Lower leg skin (tissue), 4 donors: ENCODE data around the gene GNAL. TPM values are rescaled to one million over a fixed set of nuclear protein-coding genes. Genes with fewer than 3 reads are reported as not detected.

Experiments
- DNase-seq, 2 donors: peaks; one replicate each; pipeline ENCODE4 v3.0.0-alpha.2; 2019; ENCODE audit warnings: low spot score in 2 of 2
- H3K4me3 ChIP-seq: fragments of 200-600 bp; sonication (generic); 2 replicates; pipeline ENCODE4 v1.5.1; 2017; ENCODE audit warnings: mild to moderate bottlenecking, low read depth; ENCODE audit not compliant: poor library complexity, severe bottlenecking
- CTCF ChIP-seq, 3 donors: fragments of 450-650 bp; IDR thresholded peaks; one replicate each; pipeline ENCODE4 v1.5.1; 2016; ENCODE audit warnings: antibody characterized with exemption in 3 of 3, mild to moderate bottlenecking in 3 of 3, moderate library complexity in 2 of 3
- POLR2A ChIP-seq, 2 donors: fragments of 450-650 bp; IDR thresholded peaks; one replicate each; pipeline ENCODE4 v1.6.1; 2016 to 2017; ENCODE audit warnings: antibody characterized with exemption in 2 of 2, mild to moderate bottlenecking in 1 of 2, moderate library complexity in 1 of 2
- WGBS, 2 donors: methylation state at CpG; one replicate each; pipeline ENCODE4 v1.1.5; 2018; 5-methylcytosine and 5-hydroxymethylcytosine counted together
- intact Hi-C: fragments of 100-400 bp; cut with DNase I; formaldehyde crosslinking; loops from one replicate; pipeline ENCODE4 v1.15.0; 2023; ENCODE audit warnings: low total_unique reads
- total RNA-seq, 4 donors: library from RNA; depleted of rRNA; stranded (reverse); fragments of >200 nt; gene quantifications; one replicate each; pipeline ENCODE4 v1.1.0, GENCODE V29; 2016

Gene GNAL
- total RNA-seq, 4 donors from 2014 or later = 12.3 to 15.9 (median 14.5) TPM

GRCh38 chr18:11673560-11673959 is 15.5 kb upstream of the GNAL start:
- intact Hi-C loops = no loop called here
- no peak overlapping the region for H3K4me3 ChIP-seq
- DNase-seq = peak in 1 of 2 donors; percentile 40
- no peak for TF ChIP-seq POLR2A (IDR thresholded peaks at IDR 0.05)
- no peak for TF ChIP-seq CTCF (IDR thresholded peaks at IDR 0.05)
- 77 to 79% methylated on average over 9 of the region's 9 CpGs for WGBS, 2 donors

GRCh38 chr18:11674119-11674518 is 14.9 kb upstream of the GNAL start:
- WGBS, 2 donors = 54 to 64% methylated on average over 3 of the region's 3 CpGs
- no peak for DNase-seq
- H3K4me3 ChIP-seq = no peak overlapping the region
- TF ChIP-seq POLR2A (IDR thresholded peaks at IDR 0.05) (no peak), CTCF (IDR thresholded peaks at IDR 0.05) (no peak)
- intact Hi-C loops = no loop called here

- DNase-seq = peak in 1 of 2 donors; percentile 26
- no peak overlapping the region for H3K4me3 ChIP-seq
- TF ChIP-seq CTCF (IDR thresholded peaks at IDR 0.05) (no peak), POLR2A (IDR thresholded peaks at IDR 0.05) (no peak)
- 76 to 80% methylated on average over 10 of the region's 10 CpGs for WGBS, 2 donors
- intact Hi-C loops = no loop called here
These were observed 12.7 kb upstream of the GNAL start for GRCh38 chr18:11676386-11676785.

DNA sequence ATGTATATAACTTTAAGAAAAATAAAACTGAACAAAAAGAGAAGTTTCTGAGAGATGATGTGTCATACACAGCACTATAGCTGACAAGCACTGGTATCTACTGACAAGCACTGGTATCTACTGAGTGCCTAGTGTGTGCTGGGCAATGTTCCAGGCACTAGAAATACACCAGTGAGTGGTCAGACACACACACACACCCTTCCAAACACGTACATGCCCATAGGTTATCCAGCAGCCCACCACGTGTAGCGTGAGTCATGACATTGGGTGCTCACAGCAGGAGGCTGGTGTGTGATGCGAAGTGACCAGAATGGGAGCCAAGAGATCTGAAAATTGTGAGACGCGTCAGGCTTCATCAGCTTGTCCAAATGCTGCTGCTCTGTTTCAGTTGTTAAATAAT is 12.2 kb upstream of the GNAL start:
- intact Hi-C loops = no loop called here
- peak in 1 of 2 donors; percentile 67 for DNase-seq
- WGBS, 2 donors = 76 to 79% methylated on average over 6 of the region's 6 CpGs
- TF ChIP-seq CTCF (IDR thresholded peaks at IDR 0.05) (no peak), POLR2A (IDR thresholded peaks at IDR 0.05) (no peak)
- H3K4me3 ChIP-seq = no peak overlapping the region

- TF ChIP-seq POLR2A (IDR thresholded peaks at IDR 0.05) (no peak), CTCF (IDR thresholded peaks at IDR 0.05) (no peak)
- H3K4me3 ChIP-seq = no peak overlapping the region
- DNase-seq = no peak
- intact Hi-C loops = no loop called here
- WGBS, 2 donors = 67 to 74% methylated on average over 3 of the region's 3 CpGs
These were observed 10.9 kb upstream of the GNAL start for GRCh38 chr18:11678211-11678610.
